Neural progenitor cell (in vitro differentiated cells): ENCODE results near the gene FITM2.

Experiments used
- CTCF ChIP-seq: fragments of 200-600 bp; sonication (generic); IDR thresholded peaks from 2 replicates; pipeline ENCODE4 v1.5.1; 2017; ENCODE audit warnings: antibody characterized with exemption, mild to moderate bottlenecking
- EZH2 ChIP-seq: fragments of 200-600 bp; sonication (generic); IDR thresholded peaks from 2 replicates; pipeline ENCODE4 v1.6.1; 2017; ENCODE audit warnings: antibody characterized with exemption, mild to moderate bottlenecking, moderate library complexity
- EZH2phosphoT487 ChIP-seq: fragments of 200-600 bp; sonication (generic); IDR thresholded peaks from 2 replicates; pipeline ENCODE4 v1.6.1; 2017; ENCODE audit warnings: antibody characterized with exemption

GRCh38 chr20:44256961-44257360 lies 54.0 kb downstream of the FITM2 start:
- TF ChIP-seq CTCF (no peak), EZH2 (no peak), EZH2phosphoT487 (no peak)
